Activated T-cell treated with anti-CD3 and anti-CD28 coated beads, Interleukin-2, amount 50 U/mL, for 24 hours (primary cell): Measurements from ENCODE around the gene ATP2B2.

Source experiments
- DNase-seq: peaks from one replicate; pipeline ENCODE4 v3.0.0-alpha.2; 2020
- H3K27ac Mint-ChIP-seq: 2 replicates; pipeline ENCODE4 v1.8.0; 2020; ENCODE audit warnings: mild to moderate bottlenecking, mixed read lengths
- H3K27me3 Mint-ChIP-seq: 2 replicates; pipeline ENCODE4 v1.8.0; 2020; ENCODE audit warnings: mixed read lengths
- H3K36me3 Mint-ChIP-seq: 2 replicates; pipeline ENCODE4 v1.8.0; 2020; ENCODE audit warnings: low read depth, mixed read lengths
- H3K4me1 Mint-ChIP-seq: 2 replicates; pipeline ENCODE4 v1.8.0; 2020; ENCODE audit warnings: low read depth, mixed read lengths
- H3K4me3 Mint-ChIP-seq: 2 replicates; pipeline ENCODE4 v1.8.0; 2020; ENCODE audit warnings: mild to moderate bottlenecking, moderate library complexity, mixed read lengths
- H3K9me3 Mint-ChIP-seq: 2 replicates; pipeline ENCODE4 v1.8.0; 2020; ENCODE audit warnings: mixed read lengths

Gene ATP2B2

DNA sequence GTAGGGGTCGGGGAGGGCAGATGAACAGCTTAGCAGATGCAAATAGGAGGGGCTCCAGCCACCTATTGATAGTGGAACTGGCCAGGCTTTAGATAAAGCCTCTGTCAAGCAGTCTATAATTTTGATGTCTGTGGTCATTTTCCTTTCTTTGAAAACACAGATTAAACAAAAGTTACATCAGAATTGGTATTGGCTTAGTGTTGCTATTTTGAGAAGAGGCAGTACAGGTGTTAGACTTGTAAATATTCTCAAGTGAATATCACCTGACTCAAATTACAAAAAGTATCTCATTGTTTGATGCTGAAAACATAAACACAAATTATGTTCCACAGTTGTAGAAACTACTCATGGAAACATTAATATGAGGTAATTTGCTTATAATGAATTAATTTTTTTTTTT is 230.8 kb downstream of the ATP2B2 start:
- Mint-ChIP-seq H3K4me1 (peaks cover 59% of the 10 kb centered on the region), H3K36me3 (peaks cover 94% of the 10 kb centered on the region), H3K4me3 (no peak overlapping the region), H3K27ac (peak overlapping the region; percentile 64), H3K27me3 (no peaks in the 10 kb centered on the region), H3K9me3 (no peaks in the 10 kb centered on the region)
- DNase-seq, result no peak
